Tibial nerve (tissue), 4 donors: ENCODE results near the gene RAI14.

Source experiments
- CTCF ChIP-seq, 5 experiments: fragments of 200-600 bp in 3 of 5; fragments of 450-650 bp in 2 of 5; sonication (generic) in 3 of 5; IDR thresholded peaks; one replicate each; pipeline ENCODE4 v1.5.1; 2016 to 2019; ENCODE audit warnings: antibody characterized with exemption in 5 of 5, mild to moderate bottlenecking in 3 of 5, moderate library complexity in 2 of 5
- EP300 ChIP-seq, 2 donors: sonication (generic); formaldehyde crosslinking; IDR thresholded peaks; one replicate each; pipeline ENCODE4 v1.6.1; 2017; ENCODE audit warnings: antibody characterized with exemption in 2 of 2, mild to moderate bottlenecking in 1 of 2
- POLR2A ChIP-seq, 2 donors: fragments of 450-650 bp; IDR thresholded peaks; one replicate each; pipeline ENCODE4 v1.6.1; 2017; ENCODE audit warnings: antibody characterized with exemption in 2 of 2, mild to moderate bottlenecking in 2 of 2, moderate library complexity in 2 of 2

- TF ChIP-seq POLR2A (IDR thresholded peaks at IDR 0.05) (no peak), CTCF (IDR thresholded peaks at IDR 0.05) (no peak), EP300 (IDR thresholded peaks at IDR 0.05) (no peak)
Measured at GRCh38 chr5:34870382-34870781, 214.3 kb downstream of the RAI14 start.
